Immature natural killer cell (primary cell): ENCODE results near the gene GAGE12G. TPM values are rescaled to one million over a fixed set of nuclear protein-coding genes. Genes with fewer than 3 reads are reported as not detected.
"Not testable (repeated sequence)": the region's sequence is repeated elsewhere in the genome, so short reads cannot be mapped to it uniquely, and the experiment has no call there.

Source experiments
- DNase-seq, 3 donors: peaks; one replicate each; pipeline ENCODE4 v3.0.0; 2022; ENCODE audit warnings: mixed read lengths in 1 of 3
- H3K27ac Mint-ChIP-seq, 6 donors: one replicate each; pipeline ENCODE4 v1.8.0; 2020; ENCODE audit warnings: mixed read lengths in 6 of 6, mild to moderate bottlenecking in 5 of 6, inconsistent platforms in 4 of 6, moderate library complexity in 3 of 6
- H3K27me3 Mint-ChIP-seq, 3 donors: one replicate each; pipeline ENCODE4 v1.8.0; 2020 to 2021; ENCODE audit warnings: low read depth in 3 of 3, mild to moderate bottlenecking in 3 of 3, mixed read lengths in 3 of 3, moderate library complexity in 3 of 3, inconsistent platforms in 1 of 3
- H3K36me3 Mint-ChIP-seq, 3 donors: one replicate each; pipeline ENCODE4 v1.8.0; 2020; ENCODE audit warnings: mixed read lengths in 3 of 3, inconsistent platforms in 2 of 3, mild to moderate bottlenecking in 2 of 3
- H3K4me1 Mint-ChIP-seq, 2 donors: one replicate each; pipeline ENCODE4 v1.8.0; 2020; ENCODE audit warnings: inconsistent platforms in 2 of 2, mild to moderate bottlenecking in 2 of 2, mixed read lengths in 2 of 2, moderate library complexity in 1 of 2
- H3K4me3 Mint-ChIP-seq, 5 donors: one replicate each; pipeline ENCODE4 v1.8.0; 2020; ENCODE audit warnings: mild to moderate bottlenecking in 5 of 5, mixed read lengths in 5 of 5, inconsistent platforms in 3 of 5, moderate library complexity in 3 of 5
- H3K9me3 Mint-ChIP-seq, 6 donors: one replicate each; pipeline ENCODE4 v1.8.0; 2020; ENCODE audit warnings: mild to moderate bottlenecking in 6 of 6, mixed read lengths in 6 of 6, inconsistent platforms in 4 of 6, moderate library complexity in 3 of 6
- polyA plus RNA-seq, 3 donors: library from polyadenylated mRNA; unstranded; fragments of 300-500 nt; fragmentation: Illumina TruSeq; gene quantifications; one replicate each; pipeline ENCODE4 v1.2.3, GENCODE V29; 2021

GAGE12G gene
- polyA plus RNA-seq = not detected

- not testable (repeated sequence) for H3K4me3 Mint-ChIP-seq, H3K36me3 Mint-ChIP-seq, DNase-seq, H3K27me3 Mint-ChIP-seq, H3K4me1 Mint-ChIP-seq, H3K27ac Mint-ChIP-seq, H3K9me3 Mint-ChIP-seq
Measured at GRCh38 chrX:49570100-49570499, at the start of gene GAGE12G. GAGE12G (plus strand) TSS chrX:49570400; CDS start chrX:49571555, 1,155 bp downstream.

GRCh38 chrX:49531877-49532276, 38.3 kb upstream of the GAGE12G start, which contains the start of gene GAGE12C:
GAGE12C (plus strand) TSS chrX:49532177; CDS start chrX:49533332, 1,155 bp downstream.
- DNase-seq, H3K4me3 Mint-ChIP-seq, H3K27ac Mint-ChIP-seq, H3K4me1 Mint-ChIP-seq, H3K36me3 Mint-ChIP-seq, H3K27me3 Mint-ChIP-seq, H3K9me3 Mint-ChIP-seq: not testable (repeated sequence)

- not testable (repeated sequence) for DNase-seq, H3K4me3 Mint-ChIP-seq
Measured at GRCh38 chrX:49541433-49541832, 28.8 kb upstream of the GAGE12G start, which contains the start of gene GAGE12D. GAGE12D (plus strand) TSS chrX:49541733; CDS start chrX:49542888, 1,155 bp downstream.

GRCh38 chrX:49550989-49551388, 19.2 kb upstream of the GAGE12G start, which contains the start of gene GAGE12E:
GAGE12E (plus strand) TSS chrX:49551289; CDS start chrX:49552444, 1,155 bp downstream.
- not testable (repeated sequence) for H3K9me3 Mint-ChIP-seq, H3K4me3 Mint-ChIP-seq, H3K36me3 Mint-ChIP-seq, H3K4me1 Mint-ChIP-seq, H3K27ac Mint-ChIP-seq, H3K27me3 Mint-ChIP-seq, DNase-seq

More at GRCh38 chrX:49541433-49541832, 28.8 kb upstream of the GAGE12G start, which contains the start of gene GAGE12D:
- H3K27me3 Mint-ChIP-seq, H3K36me3 Mint-ChIP-seq, H3K27ac Mint-ChIP-seq, H3K4me1 Mint-ChIP-seq, H3K9me3 Mint-ChIP-seq: not testable (repeated sequence)

- H3K36me3 Mint-ChIP-seq, H3K9me3 Mint-ChIP-seq, H3K4me3 Mint-ChIP-seq, H3K27me3 Mint-ChIP-seq, H3K4me1 Mint-ChIP-seq, DNase-seq, H3K27ac Mint-ChIP-seq: not testable (repeated sequence)
Measured at GRCh38 chrX:49560542-49560941, 9.7 kb upstream of the GAGE12G start, which contains the start of gene GAGE12F. GAGE12F (plus strand) TSS chrX:49560842; CDS start chrX:49561997, 1,155 bp downstream.

GRCh38 chrX:49568728-49569127, 1.5 kb upstream of the GAGE12G start:
- not testable (repeated sequence) for H3K9me3 Mint-ChIP-seq, H3K4me3 Mint-ChIP-seq, H3K27me3 Mint-ChIP-seq, H3K36me3 Mint-ChIP-seq, H3K4me1 Mint-ChIP-seq, H3K27ac Mint-ChIP-seq, DNase-seq

- H3K27me3 Mint-ChIP-seq, H3K9me3 Mint-ChIP-seq, H3K27ac Mint-ChIP-seq, H3K4me1 Mint-ChIP-seq, DNase-seq, H3K36me3 Mint-ChIP-seq, H3K4me3 Mint-ChIP-seq: not testable (repeated sequence)
Measured at GRCh38 chrX:49569152-49569551, 1.0 kb upstream of the GAGE12G start.

GRCh38 chrX:49579649-49580048, 9.4 kb downstream of the GAGE12G start, which contains the start of gene GAGE12H:
GAGE12H (plus strand) TSS chrX:49579949; CDS start chrX:49581104, 1,155 bp downstream.
- H3K9me3 Mint-ChIP-seq, H3K4me1 Mint-ChIP-seq, H3K27me3 Mint-ChIP-seq, DNase-seq, H3K27ac Mint-ChIP-seq, H3K4me3 Mint-ChIP-seq, H3K36me3 Mint-ChIP-seq: not testable (repeated sequence)

GRCh38 chrX:49589196-49589595, 19.0 kb downstream of the GAGE12G start, which contains the start of gene GAGE2A:
GAGE2A (plus strand) TSS chrX:49589496; CDS start chrX:49590651, 1,155 bp downstream.
- H3K9me3 Mint-ChIP-seq, H3K27ac Mint-ChIP-seq: not testable (repeated sequence)

GRCh38 chrX:49589769-49590478, 19.7 kb downstream of the GAGE12G start:
- H3K9me3 Mint-ChIP-seq, H3K27ac Mint-ChIP-seq, H3K4me1 Mint-ChIP-seq, H3K4me3 Mint-ChIP-seq, H3K27me3 Mint-ChIP-seq, H3K36me3 Mint-ChIP-seq: not testable (repeated sequence)
- peak in 1 of 3 donors; percentile 2 for DNase-seq

More at GRCh38 chrX:49589196-49589595, 19.0 kb downstream of the GAGE12G start, which contains the start of gene GAGE2A:
- H3K4me3 Mint-ChIP-seq, H3K27me3 Mint-ChIP-seq, H3K36me3 Mint-ChIP-seq, DNase-seq, H3K4me1 Mint-ChIP-seq: not testable (repeated sequence)

GRCh38 chrX:49590488-49590887, 20.3 kb downstream of the GAGE12G start:
- not testable (repeated sequence) for H3K27me3 Mint-ChIP-seq, H3K4me1 Mint-ChIP-seq, H3K4me3 Mint-ChIP-seq, DNase-seq, H3K36me3 Mint-ChIP-seq, H3K9me3 Mint-ChIP-seq, H3K27ac Mint-ChIP-seq

GRCh38 chrX:49598720-49599119, 28.5 kb downstream of the GAGE12G start, which contains the start of gene GAGE1:
GAGE1 (plus strand) TSS chrX:49599020; CDS start chrX:49600175, 1,155 bp downstream.
- H3K27me3 Mint-ChIP-seq, DNase-seq, H3K4me1 Mint-ChIP-seq, H3K27ac Mint-ChIP-seq, H3K9me3 Mint-ChIP-seq, H3K4me3 Mint-ChIP-seq, H3K36me3 Mint-ChIP-seq: not testable (repeated sequence)

GRCh38 chrX:49610718-49611310, 40.6 kb downstream of the GAGE12G start:
- Mint-ChIP-seq H3K4me3 (no peak overlapping the region), H3K27me3 (peaks cover 0 to 6% (median 2%) of the 10 kb centered on the region in 3 donors), H3K4me1 (no peaks in the 10 kb centered on the region), H3K9me3 (no peaks in the 10 kb centered on the region), H3K36me3 (no peaks in the 10 kb centered on the region), H3K27ac (no peak overlapping the region)
- no peak for DNase-seq

GRCh38 chrX:49618574-49618973, 48.4 kb downstream of the GAGE12G start:
- no peaks in the 10 kb centered on the region for H3K9me3 Mint-ChIP-seq
- H3K27me3 Mint-ChIP-seq = peaks cover 0 to 5% (median 0%) of the 10 kb centered on the region in 3 donors
- no peak overlapping the region for H3K27ac Mint-ChIP-seq
- no peaks in the 10 kb centered on the region for H3K4me1 Mint-ChIP-seq
- H3K36me3 Mint-ChIP-seq = no peaks in the 10 kb centered on the region
- no peak for DNase-seq
- H3K4me3 Mint-ChIP-seq = no peak overlapping the region
